ENCODE results near the gene AEBP2.

DNA sequence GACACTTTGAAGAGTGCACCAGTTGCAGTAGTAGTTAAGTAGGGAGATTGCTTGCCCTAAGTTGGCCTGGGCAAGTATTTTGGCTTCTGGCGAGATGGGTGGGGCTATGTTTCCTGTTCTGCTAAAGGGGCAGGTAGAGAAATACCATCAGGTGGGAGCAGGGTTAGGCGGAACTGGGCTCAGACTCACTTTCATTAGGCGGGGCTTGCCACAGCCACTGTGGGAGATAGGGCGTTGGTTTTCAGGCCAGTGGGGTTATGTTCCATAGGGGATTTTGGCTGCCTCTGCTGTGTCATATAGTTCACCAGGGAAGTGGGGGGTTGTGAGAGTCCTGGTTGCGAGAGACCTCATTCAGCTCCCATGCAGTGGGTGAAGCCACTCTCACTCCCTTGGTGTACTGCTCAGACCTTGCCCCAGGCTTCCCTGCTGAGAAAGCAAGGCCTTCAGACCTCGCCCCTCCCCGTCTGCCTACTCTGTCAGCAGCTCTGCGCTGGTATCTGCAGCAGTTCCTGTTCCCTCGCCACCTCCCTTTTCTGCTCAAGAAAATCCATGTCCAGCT is 43.3 kb downstream of the AEBP2 start:
- TF ChIP-seq, protein P1, sequence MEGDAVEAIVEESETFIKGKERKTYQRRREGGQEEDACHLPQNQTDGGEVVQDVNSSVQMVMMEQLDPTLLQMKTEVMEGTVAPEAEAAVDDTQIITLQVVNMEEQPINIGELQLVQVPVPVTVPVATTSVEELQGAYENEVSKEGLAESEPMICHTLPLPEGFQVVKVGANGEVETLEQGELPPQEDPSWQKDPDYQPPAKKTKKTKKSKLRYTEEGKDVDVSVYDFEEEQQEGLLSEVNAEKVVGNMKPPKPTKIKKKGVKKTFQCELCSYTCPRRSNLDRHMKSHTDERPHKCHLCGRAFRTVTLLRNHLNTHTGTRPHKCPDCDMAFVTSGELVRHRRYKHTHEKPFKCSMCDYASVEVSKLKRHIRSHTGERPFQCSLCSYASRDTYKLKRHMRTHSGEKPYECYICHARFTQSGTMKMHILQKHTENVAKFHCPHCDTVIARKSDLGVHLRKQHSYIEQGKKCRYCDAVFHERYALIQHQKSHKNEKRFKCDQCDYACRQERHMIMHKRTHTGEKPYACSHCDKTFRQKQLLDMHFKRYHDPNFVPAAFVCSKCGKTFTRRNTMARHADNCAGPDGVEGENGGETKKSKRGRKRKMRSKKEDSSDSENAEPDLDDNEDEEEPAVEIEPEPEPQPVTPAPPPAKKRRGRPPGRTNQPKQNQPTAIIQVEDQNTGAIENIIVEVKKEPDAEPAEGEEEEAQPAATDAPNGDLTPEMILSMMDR (IDR thresholded peaks at IDR 0.05; ENCODE audit: low read length), result no peak
- no peak for TF ChIP-seq EZH2 (IDR thresholded peaks at IDR 0.05; ENCODE audit: borderline replicate concordance, low read length)
